GM12801 (cell line): ENCODE data around the gene OR13C8.
"Not testable (repeated sequence)": the region's sequence is repeated elsewhere in the genome, so short reads cannot be mapped to it uniquely, and the experiment has no call there.

Experiments
- TF ChIP-seq, protein P1 (sequence below): IDR thresholded peaks from one replicate; pipeline ENCODE4 v1.5.1; 2011; ENCODE audit warnings: control low read depth; ENCODE audit not compliant: insufficient read length; ENCODE audit errors: extremely low read depth

The OR13C8 gene

DNA sequence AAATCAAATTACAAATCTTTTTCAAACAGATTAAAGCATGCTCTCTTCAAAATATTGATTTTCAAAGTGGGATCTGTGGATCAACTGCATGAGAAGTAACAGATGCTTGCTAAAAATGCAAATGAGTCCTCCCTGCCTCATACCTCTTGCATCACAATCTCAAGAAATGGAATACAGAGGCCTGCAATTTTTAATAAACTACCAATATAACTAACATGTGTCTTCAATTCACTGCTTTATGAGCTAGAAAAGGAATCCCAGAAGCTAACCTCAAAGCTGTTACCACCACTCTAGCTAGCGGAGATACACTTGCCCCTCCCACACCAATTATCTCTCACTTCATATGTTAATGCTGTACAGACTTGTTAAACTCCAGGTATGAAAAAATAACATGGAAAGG is 20.7 kb downstream of the OR13C8 start:
- TF ChIP-seq, protein P1, sequence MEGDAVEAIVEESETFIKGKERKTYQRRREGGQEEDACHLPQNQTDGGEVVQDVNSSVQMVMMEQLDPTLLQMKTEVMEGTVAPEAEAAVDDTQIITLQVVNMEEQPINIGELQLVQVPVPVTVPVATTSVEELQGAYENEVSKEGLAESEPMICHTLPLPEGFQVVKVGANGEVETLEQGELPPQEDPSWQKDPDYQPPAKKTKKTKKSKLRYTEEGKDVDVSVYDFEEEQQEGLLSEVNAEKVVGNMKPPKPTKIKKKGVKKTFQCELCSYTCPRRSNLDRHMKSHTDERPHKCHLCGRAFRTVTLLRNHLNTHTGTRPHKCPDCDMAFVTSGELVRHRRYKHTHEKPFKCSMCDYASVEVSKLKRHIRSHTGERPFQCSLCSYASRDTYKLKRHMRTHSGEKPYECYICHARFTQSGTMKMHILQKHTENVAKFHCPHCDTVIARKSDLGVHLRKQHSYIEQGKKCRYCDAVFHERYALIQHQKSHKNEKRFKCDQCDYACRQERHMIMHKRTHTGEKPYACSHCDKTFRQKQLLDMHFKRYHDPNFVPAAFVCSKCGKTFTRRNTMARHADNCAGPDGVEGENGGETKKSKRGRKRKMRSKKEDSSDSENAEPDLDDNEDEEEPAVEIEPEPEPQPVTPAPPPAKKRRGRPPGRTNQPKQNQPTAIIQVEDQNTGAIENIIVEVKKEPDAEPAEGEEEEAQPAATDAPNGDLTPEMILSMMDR, result no peak

DNA sequence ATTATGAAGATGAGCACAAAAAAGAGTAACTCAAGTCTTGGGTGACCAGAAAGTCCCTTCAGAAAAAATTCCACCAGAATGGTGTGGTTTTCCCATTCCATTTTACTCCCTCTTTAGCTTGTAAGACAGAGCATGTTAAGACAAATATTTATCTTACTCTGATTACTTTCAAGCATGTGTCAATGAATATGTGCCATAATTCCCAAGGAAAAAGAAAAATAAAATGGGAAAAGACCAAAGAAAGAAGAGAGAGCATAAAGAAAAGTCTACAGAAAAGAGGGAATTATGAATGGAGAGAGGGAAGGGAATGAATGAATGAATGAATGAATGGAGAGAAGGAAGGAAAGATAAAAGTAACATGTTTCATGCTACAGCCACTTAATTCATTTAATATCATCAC is 30.3 kb downstream of the OR13C8 start, which contains the start of gene OR13C5:
OR13C5 (minus strand) TSS at position 101 of the 400 bp plus-strand sequence; CDS start at position 101, 0 bp downstream.
- TF ChIP-seq, protein P1, result not testable (repeated sequence)

DNA sequence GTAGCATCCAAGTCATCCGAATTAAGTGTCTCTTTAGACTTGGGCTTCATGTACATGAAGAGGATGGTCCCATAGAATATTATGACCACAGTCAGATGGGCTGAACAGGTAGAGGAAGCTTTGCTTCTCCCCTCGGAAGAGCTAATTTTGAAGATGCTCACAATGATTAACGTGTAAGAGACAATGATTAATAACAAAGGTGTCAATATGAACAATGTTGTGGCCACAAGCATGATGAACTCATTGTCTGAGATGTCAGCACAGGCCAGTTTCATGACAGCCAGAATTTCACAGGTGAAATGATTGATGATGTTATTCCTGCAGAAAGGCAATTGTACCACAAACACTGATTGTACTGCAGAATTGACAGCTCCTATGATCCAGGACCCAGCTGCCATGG is 35.8 kb downstream of the OR13C8 start:
- TF ChIP-seq, protein P1, result no peak

DNA sequence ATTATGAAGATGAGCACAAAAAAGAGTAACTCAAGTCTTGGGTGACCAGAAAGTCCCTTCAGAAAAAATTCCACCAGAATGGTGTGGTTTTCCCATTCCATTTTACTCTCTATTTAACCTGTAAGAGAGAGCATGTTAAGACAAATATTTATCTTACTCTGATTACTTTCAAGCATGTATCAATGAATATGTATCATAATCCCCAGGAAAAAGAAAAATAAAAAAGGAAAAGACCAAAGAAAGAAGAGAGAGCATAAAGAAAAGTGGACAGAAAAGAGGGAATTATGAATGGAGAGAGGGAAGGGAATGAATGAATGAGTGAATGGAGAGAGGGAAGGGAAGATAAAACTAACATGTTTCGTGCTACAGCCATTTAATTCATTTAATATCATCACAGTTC is 36.6 kb downstream of the OR13C8 start, which contains the start of gene OR13C2:
OR13C2 (minus strand) TSS at position 101 of the 400 bp plus-strand sequence; CDS start at position 101, 0 bp downstream.
- TF ChIP-seq, protein P1, result not testable (repeated sequence)

DNA sequence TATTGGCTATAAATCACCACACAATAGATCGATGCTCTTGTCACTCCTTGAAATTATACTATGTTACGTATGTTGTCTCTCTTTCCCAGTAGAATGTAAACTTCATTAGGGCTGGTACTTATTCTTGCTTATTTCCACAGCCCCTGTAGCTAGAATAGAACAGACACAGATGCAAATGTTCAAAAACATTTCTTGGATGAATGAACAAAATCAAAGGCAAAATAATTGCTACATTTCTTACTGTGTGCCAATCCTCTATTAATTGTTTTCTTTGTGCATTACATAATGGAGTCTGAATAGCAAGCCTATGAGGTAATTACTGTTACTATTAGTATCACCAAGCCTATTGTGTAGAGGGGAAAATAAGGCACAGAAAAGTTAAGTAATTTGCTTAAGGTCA is 37.2 kb downstream of the OR13C8 start:
- TF ChIP-seq, protein P1, result no peak

DNA sequence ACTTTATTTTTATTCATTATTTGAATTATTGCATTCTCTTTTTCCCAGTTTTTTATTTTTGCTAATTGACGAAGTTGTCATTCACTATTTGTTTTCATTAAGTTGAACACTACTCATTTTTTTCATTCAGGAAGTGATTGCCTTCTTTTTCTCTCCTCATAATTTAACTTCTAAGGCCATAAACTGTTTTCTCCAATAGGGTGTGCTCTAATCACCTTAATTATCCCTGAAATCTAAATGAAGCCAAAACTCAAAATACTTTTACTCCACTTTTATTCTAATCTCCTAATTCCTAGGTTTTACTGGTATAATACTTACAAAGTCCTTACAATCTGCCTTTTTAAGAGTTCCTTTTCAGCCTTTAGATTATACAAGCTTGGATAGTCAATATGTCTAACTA is 39.4 kb downstream of the OR13C8 start:
- TF ChIP-seq, protein P1, result no peak

DNA sequence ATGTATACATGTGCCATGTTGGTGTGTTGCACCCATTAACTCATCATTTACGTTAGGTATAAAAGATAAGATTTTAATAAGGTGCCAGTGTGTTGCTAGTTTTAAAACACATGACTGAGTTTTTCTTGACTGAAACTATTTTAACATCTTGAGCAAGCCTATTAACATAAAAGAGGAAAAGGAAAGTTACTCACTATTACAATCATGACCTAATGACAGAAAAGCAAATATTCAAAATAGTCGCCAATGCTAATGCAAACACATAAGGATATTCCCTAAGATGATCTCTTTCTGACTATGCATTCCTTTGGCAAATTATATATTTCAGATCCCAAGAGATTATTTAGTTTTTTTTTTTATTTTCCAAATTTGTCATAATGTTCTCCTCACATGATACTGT is 42.2 kb downstream of the OR13C8 start:
- TF ChIP-seq, protein P1, result no peak
